Small intestine (tissue), 7 donors: ENCODE measurements around the gene APC. TPM values are rescaled to one million over a fixed set of nuclear protein-coding genes. Genes with fewer than 3 reads are reported as not detected.
A peak's percentile ranks its signal among the peaks of the same experiment; 100 is the strongest.
"Not testable (repeated sequence)": the region's sequence is repeated elsewhere in the genome, so short reads cannot be mapped to it uniquely, and the experiment has no call there.

ENCODE experiments used
- DNase-seq, 2 donors: peaks; one replicate each; pipeline versions ENCODE4 v3.0.0 to v3.0.0-alpha.2; 2013
- FAIRE-seq: peaks from 2 replicates; lab custom pipeline; 2012; peaks lifted over from hg19 to GRCh38; lab: Jason Lieb, UNC
- H3K27ac ChIP-seq, 3 donors: one replicate each; pipeline ENCODE4 v1.5.1; 2013; ENCODE audit warnings: low read length in 2 of 3, mild to moderate bottlenecking in 2 of 3, control low read depth in 1 of 3, inconsistent platforms in 1 of 3, low read depth in 1 of 3, moderate library complexity in 1 of 3
- H3K27me3 ChIP-seq, 3 donors: one replicate each; pipeline ENCODE4 v1.6.1; 2013; ENCODE audit warnings: low read length in 3 of 3, inconsistent platforms in 1 of 3; ENCODE audit not compliant: control insufficient read depth in 3 of 3, insufficient read depth in 3 of 3
- H3K36me3 ChIP-seq, 3 donors: one replicate each; pipeline ENCODE4 v1.6.1; 2013; ENCODE audit warnings: low read length in 3 of 3, inconsistent platforms in 1 of 3, low read depth in 1 of 3, mild to moderate bottlenecking in 1 of 3, moderate library complexity in 1 of 3; ENCODE audit not compliant: control insufficient read depth in 3 of 3, insufficient read depth in 2 of 3
- H3K4me1 ChIP-seq, 3 donors: one replicate each; pipeline ENCODE4 v1.6.1; 2013; ENCODE audit warnings: low read length in 2 of 3, inconsistent platforms in 1 of 3, low read depth in 1 of 3, mild to moderate bottlenecking in 1 of 3, moderate library complexity in 1 of 3; ENCODE audit not compliant: control insufficient read depth in 3 of 3, insufficient read depth in 2 of 3
- H3K4me3 ChIP-seq, 3 donors: one replicate each; pipeline ENCODE4 v1.5.1; 2013; ENCODE audit warnings: low read length in 3 of 3, control low read depth in 1 of 3, inconsistent platforms in 1 of 3, low read depth in 1 of 3, mild to moderate bottlenecking in 1 of 3, moderate library complexity in 1 of 3
- H3K9me3 ChIP-seq, 2 donors: one replicate each; pipeline ENCODE4 v1.6.1; 2013; ENCODE audit warnings: low read depth in 1 of 2, low read length in 1 of 2; ENCODE audit not compliant: control insufficient read depth in 2 of 2, insufficient read depth in 1 of 2
- WGBS, 3 donors: extraction: QIAGEN DNeasy Blood & Tissue Kit; methylation state at CpG; one replicate each; pipeline ENCODE4 v1.1.7; 2013; 5-methylcytosine and 5-hydroxymethylcytosine counted together
- polyA plus RNA-seq, 4 donors: library from polyadenylated mRNA; stranded (reverse) in 3 of 4; unstranded in 1 of 4; fragments of 200-250 nt in 3 of 4; fragments of 120-200 nt in 1 of 4; gene quantifications; one replicate each; pipeline versions ENCODE4 v1.2.1 to v1.2.3, GENCODE V29; 2013
- donor health status: healthy with polysubstance abuse.
- donor health status: control.
- donor health status: control.
- donor health status: Bipolar disorder and iron deficiency.
- donor health status: healthy.

APC gene
- polyA plus RNA-seq, 4 donors = 8.0 to 31.3 (median 16.8) TPM

GRCh38 chr5:112883192-112883591, 145.5 kb downstream of the APC start:
- Histone ChIP-seq H3K4me3 (no peak overlapping the region), H3K36me3 (peaks cover 19 to 34% (median 25%) of the 10 kb centered on the region in 3 donors), H3K4me1 (no peaks in the 10 kb centered on the region), H3K27me3 (no peaks in the 10 kb centered on the region), H3K9me3 (no peaks in the 10 kb centered on the region), H3K27ac (no peak overlapping the region)
- 88 to 93% (median 88%) methylated on average over 2 of the region's 2 CpGs for WGBS, 3 donors
- DNase-seq = no peak
- FAIRE-seq = no peak

GRCh38 chr5:112885001-112885400, 147.3 kb downstream of the APC start:
- Histone ChIP-seq H3K27ac (no peak overlapping the region), H3K4me3 (no peak overlapping the region), H3K9me3 (no peaks in the 10 kb centered on the region), H3K4me1 (no peaks in the 10 kb centered on the region), H3K27me3 (no peaks in the 10 kb centered on the region), H3K36me3 (peaks cover 19 to 37% (median 19%) of the 10 kb centered on the region in 3 donors)
- 77 to 92% (median 86%) methylated on average over 3 of the region's 3 CpGs for WGBS, 3 donors
- no peak for DNase-seq
- no peak for FAIRE-seq

- Histone ChIP-seq H3K9me3 (no peaks in the 10 kb centered on the region), H3K36me3 (peaks cover 11 to 34% (median 19%) of the 10 kb centered on the region in 3 donors), H3K4me1 (no peaks in the 10 kb centered on the region), H3K27me3 (no peaks in the 10 kb centered on the region), H3K27ac (no peak overlapping the region), H3K4me3 (no peak overlapping the region)
- 80 to 83% (median 83%) methylated on average over 4 of the region's 4 CpGs for WGBS, 3 donors
- no peak for FAIRE-seq
- DNase-seq = peak in 1 of 2 donors; percentile 7
These were observed 149.3 kb downstream of the APC start for GRCh38 chr5:112886975-112887374.

- WGBS, 3 donors = 83 to 91% (median 87%) methylated on average over 8 of the region's 8 CpGs
- H3K36me3 ChIP-seq = peaks cover 4 to 32% (median 4%) of the 10 kb centered on the region in 3 donors
- not testable (repeated sequence) for FAIRE-seq, H3K4me3 ChIP-seq, H3K9me3 ChIP-seq, DNase-seq, H3K4me1 ChIP-seq, H3K27me3 ChIP-seq, H3K27ac ChIP-seq
These were observed 154.4 kb downstream of the APC start for GRCh38 chr5:112892066-112892465.

GRCh38 chr5:112892776-112893175, 155.1 kb downstream of the APC start:
- Histone ChIP-seq H3K36me3 (peaks cover 4 to 31% (median 4%) of the 10 kb centered on the region in 3 donors), H3K27ac (no peak overlapping the region), H3K4me1 (no peaks in the 10 kb centered on the region), H3K9me3 (no peaks in the 10 kb centered on the region), H3K4me3 (no peak overlapping the region), H3K27me3 (no peaks in the 10 kb centered on the region)
- no peak for FAIRE-seq
- WGBS, 3 donors = 91 to 95% (median 92%) methylated on average over 13 of the region's 13 CpGs
- DNase-seq = no peak

GRCh38 chr5:112895682-112896081, 158.0 kb downstream of the APC start:
- FAIRE-seq = no peak
- H3K36me3 ChIP-seq = peaks cover 7 to 29% (median 11%) of the 10 kb centered on the region in 3 donors
- 90 to 94% (median 92%) methylated on average over 3 of the region's 3 CpGs for WGBS, 3 donors

More at GRCh38 chr5:112895682-112896081, 158.0 kb downstream of the APC start:
- DNase-seq = no peak
- Histone ChIP-seq H3K4me3 (no peak overlapping the region), H3K27me3 (no peaks in the 10 kb centered on the region), H3K9me3 (no peaks in the 10 kb centered on the region), H3K4me1 (no peaks in the 10 kb centered on the region), H3K27ac (no peak overlapping the region)

Other genes starting within 250 kb of the APC start
- 10 to 100 TPM; 56.3 to 93.7 (median 76.3) TPM for gene SRP19, start 123.4 kb downstream of the APC start, polyA plus RNA-seq
- gene REEP5, start 184.3 kb downstream of the APC start, polyA plus RNA-seq = 10 to 100 TPM; 27.3 to 69.4 (median 37.5) TPM
- 10 to 100 TPM in 1 of 4 donors, 1 to 10 TPM in 3; 5.6 to 19.5 (median 8.0) TPM for gene DCP2, start 238.9 kb downstream of the APC start, polyA plus RNA-seq